H1 (cell line): ENCODE results near the gene DDHD1. TPM values are rescaled to one million over a fixed set of nuclear protein-coding genes. Genes with fewer than 3 reads are reported as not detected.

Experiments used
- CTCF ChIA-PET: fragments of 300-600 bp; sonication (Branson Sonifier 250); formaldehyde crosslinking; loops from one replicate; lab custom pipeline; 2021; ENCODE audit not compliant: partially characterized antibody; lab: Charles Lee
- POLR2A ChIA-PET: fragments of 300-600 bp; sonication (Branson Sonifier 250); formaldehyde crosslinking; loops from one replicate; lab custom pipeline; 2021; ENCODE audit warnings: inconsistent platforms; ENCODE audit not compliant: partially characterized antibody; lab: Charles Lee
- DNase-seq, 2 experiments: peaks; one replicate each; pipeline versions ENCODE4 v3.0.0 to v3.0.0-alpha.2; 2010 to 2022; ENCODE audit warnings: low spot score in 2 of 2, low read depth in 1 of 2, mixed read lengths in 1 of 2
- FAIRE-seq: peaks from 2 replicates; lab custom pipeline; 2011; peaks lifted over from hg19 to GRCh38; lab: Jason Lieb, UNC
- H2AFZ ChIP-seq: 2 replicates; pipeline ENCODE4 v1.8.1; 2012; ENCODE audit warnings: low read length, inconsistent platforms
- H2AK5ac ChIP-seq: 2 replicates; pipeline ENCODE4 v1.6.1; 2013; ENCODE audit warnings: low read depth, low read length
- H2BK120ac ChIP-seq: replicated peaks from 2 replicates; pipeline ENCODE3; 2013; ENCODE audit warnings: low read depth, low read length, inconsistent platforms
- H2BK12ac ChIP-seq: 2 replicates; pipeline ENCODE4 v1.6.1; 2013; ENCODE audit warnings: low read depth, low read length
- H2BK15ac ChIP-seq: 2 replicates; pipeline ENCODE4 v1.6.1; 2013; ENCODE audit warnings: low read length
- H2BK20ac ChIP-seq: 2 replicates; pipeline ENCODE4 v1.6.1; 2013; ENCODE audit warnings: low read length
- H2BK5ac ChIP-seq: 2 replicates; pipeline ENCODE4 v1.6.1; 2013; ENCODE audit warnings: low read depth, low read length
- H3K14ac ChIP-seq: 2 replicates; pipeline ENCODE4 v1.6.1; 2013; ENCODE audit warnings: inconsistent platforms; ENCODE audit not compliant: insufficient read length
- H3K18ac ChIP-seq: 2 replicates; pipeline ENCODE4 v1.6.1; 2013; ENCODE audit warnings: low read length; ENCODE audit errors: extremely low read depth
- H3K23ac ChIP-seq: 2 replicates; pipeline ENCODE4 v1.6.1; 2013; ENCODE audit warnings: inconsistent platforms; ENCODE audit not compliant: insufficient read length
- H3K23me2 ChIP-seq: 2 replicates; pipeline ENCODE4 v1.6.1; 2013; ENCODE audit warnings: low read depth, low read length
- H3K27ac ChIP-seq: 2 replicates; pipeline ENCODE4 v1.6.1; 2011; ENCODE audit warnings: low read depth, low read length, inconsistent platforms
- H3K27me3 ChIP-seq, 4 experiments: replicated peaks in 1 of 4; 1 replicate in 1 of 4; 2 replicates in 3 of 4; pipeline versions ENCODE4 v1.6.1 to v1.8.1; 2011 to 2013; ENCODE audit warnings: low read length in 3 of 4, mild to moderate bottlenecking in 3 of 4, inconsistent platforms in 2 of 4, mixed read lengths in 2 of 4, moderate library complexity in 1 of 4; ENCODE audit not compliant: control insufficient read depth in 3 of 4, insufficient read depth in 3 of 4; ENCODE audit errors: extremely low read depth in 1 of 4
- H3K36me3 ChIP-seq, 4 experiments: 2 replicates each; pipeline versions ENCODE4 v1.6.1 to v1.8.1; 2011 to 2013; ENCODE audit warnings: mild to moderate bottlenecking in 4 of 4, low read length in 3 of 4, moderate library complexity in 2 of 4, control low read depth in 1 of 4, inconsistent platforms in 1 of 4; ENCODE audit not compliant: insufficient read depth in 4 of 4, control insufficient read depth in 2 of 4
- H3K4ac ChIP-seq: replicated peaks from 2 replicates; pipeline ENCODE3; 2013; ENCODE audit warnings: low read length, low read depth, mixed read lengths, inconsistent platforms; ENCODE audit not compliant: insufficient read length
- H3K4me1 ChIP-seq, 4 experiments: replicated peaks in 1 of 4; 1 replicate in 1 of 4; 2 replicates in 3 of 4; pipeline versions ENCODE4 v1.6.1 to v1.8.1; 2011 to 2013; ENCODE audit warnings: low read length in 3 of 4, inconsistent platforms in 2 of 4, mixed read lengths in 1 of 4; ENCODE audit not compliant: insufficient read depth in 4 of 4, control insufficient read depth in 3 of 4
- H3K4me2 ChIP-seq, 2 experiments: 2 replicates each; pipeline versions ENCODE4 v1.6.1 to v1.8.1; 2011 to 2013; ENCODE audit warnings: low read depth in 2 of 2, low read length in 2 of 2, control low read depth in 1 of 2, inconsistent platforms in 1 of 2, mild to moderate bottlenecking in 1 of 2; ENCODE audit not compliant: insufficient read depth in 1 of 2
- H3K4me3 ChIP-seq, 4 experiments: fragments of 200-600, 300-600 bp in 1 of 4; sonication (generic), shearing (Covaris generic), sonication (Bioruptor Twin) in 1 of 4; 2 replicates each; pipeline versions ENCODE4 v1.5.1 to v1.8.1; 2011 to 2016; ENCODE audit warnings: low read length in 4 of 4, low read depth in 3 of 4, control low read depth in 2 of 4, inconsistent platforms in 2 of 4, mild to moderate bottlenecking in 2 of 4, mixed read lengths in 1 of 4, moderate library complexity in 1 of 4; ENCODE audit not compliant: insufficient read depth in 2 of 4; ENCODE audit errors: extremely low read depth in 1 of 4
- H3K56ac ChIP-seq: replicated peaks from 2 replicates; pipeline ENCODE3; 2013; ENCODE audit warnings: low read depth, mild to moderate bottlenecking, mixed read lengths, low read length, inconsistent platforms; ENCODE audit not compliant: insufficient read length
- H3K79me1 ChIP-seq: 2 replicates; pipeline ENCODE4 v1.6.1; 2013; ENCODE audit warnings: low read depth, low read length, control low read depth
- H3K79me2 ChIP-seq, 2 experiments: 2 replicates each; pipeline versions ENCODE4 v1.6.1 to v1.8.1; 2012 to 2013; ENCODE audit warnings: low read length in 2 of 2, mild to moderate bottlenecking in 2 of 2, inconsistent platforms in 1 of 2; ENCODE audit not compliant: insufficient read depth in 2 of 2, control insufficient read depth in 1 of 2
- H3K9ac ChIP-seq, 4 experiments: replicated peaks in 1 of 4; 1 replicate in 1 of 4; 2 replicates in 3 of 4; pipeline versions ENCODE4 v1.6.1 to v1.8.1; 2011 to 2013; ENCODE audit warnings: low read depth in 3 of 4, low read length in 3 of 4, control low read depth in 2 of 4, mild to moderate bottlenecking in 2 of 4, moderate library complexity in 2 of 4, inconsistent platforms in 1 of 4; ENCODE audit errors: extremely low read depth in 1 of 4
- H3K9me3 ChIP-seq, 2 experiments: 2 replicates each; pipeline versions ENCODE4 v1.6.1 to v1.8.1; 2012 to 2013; ENCODE audit warnings: mild to moderate bottlenecking in 2 of 2, moderate library complexity in 2 of 2, control low read depth in 1 of 2, inconsistent platforms in 1 of 2, low read depth in 1 of 2, low read length in 1 of 2, mixed read lengths in 1 of 2; ENCODE audit not compliant: insufficient read depth in 2 of 2
- H4K20me1 ChIP-seq, 2 experiments: replicated peaks in 1 of 2; 2 replicates each; pipeline versions ENCODE3 to v1.8.1; 2011 to 2013; ENCODE audit warnings: inconsistent platforms in 2 of 2, low read length in 2 of 2, mild to moderate bottlenecking in 1 of 2; ENCODE audit not compliant: insufficient read depth in 2 of 2, control insufficient read depth in 1 of 2
- H4K5ac ChIP-seq: 2 replicates; pipeline ENCODE4 v1.6.1; 2013; ENCODE audit warnings: low read length, low read depth, mixed read lengths, inconsistent platforms; ENCODE audit not compliant: insufficient read length
- H4K8ac ChIP-seq: 2 replicates; pipeline ENCODE4 v1.8.0; 2013; ENCODE audit warnings: mild to moderate bottlenecking, moderate library complexity, low read length, inconsistent platforms; ENCODE audit not compliant: insufficient read depth; ENCODE audit errors: extremely low read depth
- H4K91ac ChIP-seq: replicated peaks from 2 replicates; pipeline ENCODE3; 2013; ENCODE audit warnings: low read length, mixed read lengths, inconsistent platforms; ENCODE audit not compliant: insufficient read length
- CTCF ChIP-seq, 3 experiments: IDR thresholded peaks; 1 replicate in 2 of 3; 2 replicates in 1 of 3; pipeline versions ENCODE4 v1.5.1 to v1.6.1; 2011; ENCODE audit warnings: low read length in 3 of 3, mild to moderate bottlenecking in 3 of 3, inconsistent platforms in 2 of 3, low read depth in 1 of 3, moderate library complexity in 1 of 3; ENCODE audit not compliant: insufficient read depth in 1 of 3; ENCODE audit errors: control extremely low read depth in 1 of 3
- KDM5A ChIP-seq: fragments of 200-600 bp; IDR thresholded peaks from 2 replicates; pipeline ENCODE4 v1.7.1; 2012; ENCODE audit warnings: mild to moderate bottlenecking, low read length, inconsistent platforms, mixed read lengths
- POLR2A ChIP-seq, 2 experiments: IDR thresholded peaks; 1 replicate in 1 of 2; 2 replicates in 1 of 2; pipeline ENCODE4 v1.6.1; 2011; ENCODE audit warnings: low read depth in 2 of 2, low read length in 2 of 2, mild to moderate bottlenecking in 2 of 2; ENCODE audit errors: control extremely low read depth in 1 of 2
- RAD21 ChIP-seq, 2 experiments: IDR thresholded peaks in 1 of 2; conservative IDR thresholded peaks in 1 of 2; 2 replicates each; pipeline ENCODE4 v1.6.1; 2011; ENCODE audit warnings: low read depth in 2 of 2, low read length in 2 of 2, improper control_type of control experiment in 1 of 2, inconsistent platforms in 1 of 2, mild to moderate bottlenecking in 1 of 2, moderate library complexity in 1 of 2
- SIN3A ChIP-seq, 2 experiments: IDR thresholded peaks in 1 of 2; conservative IDR thresholded peaks in 1 of 2; 2 replicates each; pipeline ENCODE4 v1.6.1; 2011 to 2012; ENCODE audit warnings: low read length in 2 of 2, improper control_type of control experiment in 1 of 2, low read depth in 1 of 2, mild to moderate bottlenecking in 1 of 2
- SP1 ChIP-seq: IDR thresholded peaks from 2 replicates; pipeline ENCODE4 v1.6.1; 2011; ENCODE audit warnings: low read depth, low read length
- TAF7 ChIP-seq: optimal IDR thresholded peaks from 2 replicates; pipeline ENCODE3; 2011; ENCODE audit warnings: low read depth, mild to moderate bottlenecking, inconsistent platforms, low read length, moderate library complexity, borderline replicate concordance
- WGBS, 2 experiments: shearing (Covaris generic) in 1 of 2; methylation state at CpG; one replicate each; pipeline versions ENCODE4 v1.1.6 to v1.1.7; 2013 to 2015; ENCODE audit warnings: low lambda C conversion rate in 2 of 2, mixed read lengths in 2 of 2, inconsistent platforms in 1 of 2, low coverage in 1 of 2, missing lambda C conversion rate in 1 of 2; ENCODE audit not compliant: insufficient replicate concordance in 2 of 2, insufficient coverage in 1 of 2, insufficient read length in 1 of 2; ENCODE audit errors: extremely low coverage in 1 of 2, missing lambda C conversion rate in 1 of 2; 5-methylcytosine and 5-hydroxymethylcytosine counted together
- polyA plus RNA-seq, 7 experiments: library from polyadenylated mRNA; depleted of rRNA in 3 of 7; stranded (reverse) in 5 of 7; unstranded in 2 of 7; fragments of >200 nt in 5 of 7; fragments of 200-250 nt in 2 of 7; gene quantifications; 1 replicate in 5 of 7; 2 replicates in 1 of 7; 4 replicates in 1 of 7; pipeline versions ENCODE4 v1.2.1 to v1.2.3, GENCODE V29; 2011 to 2013; ENCODE audit warnings: missing spikeins in 2 of 7, mixed read lengths in 2 of 7
- total RNA-seq: library from RNA; stranded (reverse); fragmentation: NEBNext Ultra II Directional; extraction: Animal tissue kit (Norgen Biotek cat#: 25700); gene quantifications from 2 replicates; pipeline ENCODE4 v1.2.1, GENCODE V29; 2021
- TF ChIP-seq, protein P1 (sequence below): IDR thresholded peaks from 2 replicates; pipeline ENCODE4 v1.6.1; 2011; ENCODE audit warnings: low read length, improper control_type of control experiment

Gene DDHD1
- total and polyA plus RNA-seq, 2 of the 8 experiments (the other 6 are each of a cell fraction or from before 2014, with no cell fraction given): 3.6 to 16.0 TPM

DNA sequence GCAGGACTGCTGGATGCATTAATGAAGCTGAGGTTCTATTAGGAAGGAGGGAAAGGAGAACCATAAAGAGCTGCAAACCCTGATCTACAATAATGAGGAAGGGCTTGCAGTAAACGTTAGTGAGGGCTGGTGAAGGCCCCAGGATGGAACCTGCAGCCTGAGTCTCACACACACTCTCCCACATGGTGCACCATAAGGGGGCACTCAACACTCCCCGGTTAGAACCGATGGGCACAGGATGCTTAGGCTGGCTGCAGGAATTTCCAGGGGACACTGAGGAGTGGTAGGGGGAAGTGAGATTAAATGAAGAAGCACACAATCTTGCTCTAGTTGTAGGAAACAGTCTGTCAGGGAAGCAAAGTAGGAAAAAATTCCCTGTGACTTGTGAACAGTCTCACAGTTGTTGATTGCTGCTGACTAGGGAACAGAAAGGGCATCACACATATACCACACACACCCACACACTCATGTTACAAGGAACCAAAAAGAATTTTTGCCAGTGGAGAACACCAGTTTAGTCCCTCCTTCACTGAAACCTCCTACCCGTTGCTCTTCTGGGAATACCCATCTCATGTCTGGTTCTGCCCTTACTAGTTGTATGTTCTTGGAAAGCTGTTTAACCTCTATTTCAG lies 146.1 kb downstream of the DDHD1 start:
- H2AFZ ChIP-seq: no peak overlapping the region
- TF ChIP-seq SP1 (no peak), CTCF (IDR thresholded peaks at IDR 0.05; ENCODE audit: control extremely low read depth in 1 of 3, insufficient read depth in 1 of 3, low read depth in 1 of 3, low read length in 3 of 3) (peak; percentile 20 to 39 (median 28); a peak in 3 of 4 replicates), RAD21 (IDR thresholded peaks at IDR 0.05 in 1 of 2, conservative IDR thresholded peaks at IDR 0.05 in 1 of 2; ENCODE audit: low read depth in 2 of 2, low read length in 2 of 2) (peak; percentile 29 to 59; a peak in 3 of 4 replicates), TAF7 (no peak), SIN3A (conservative IDR thresholded peaks at IDR 0.05 in 1 of 2, IDR thresholded peaks at IDR 0.05 in 1 of 2; ENCODE audit: low read depth in 1 of 2, low read length in 2 of 2) (no peak), KDM5A (no peak), POLR2A (IDR thresholded peaks at IDR 0.05; ENCODE audit: control extremely low read depth in 1 of 2, low read depth in 2 of 2, low read length in 2 of 2) (no peak)
- TF ChIP-seq, protein P1, sequence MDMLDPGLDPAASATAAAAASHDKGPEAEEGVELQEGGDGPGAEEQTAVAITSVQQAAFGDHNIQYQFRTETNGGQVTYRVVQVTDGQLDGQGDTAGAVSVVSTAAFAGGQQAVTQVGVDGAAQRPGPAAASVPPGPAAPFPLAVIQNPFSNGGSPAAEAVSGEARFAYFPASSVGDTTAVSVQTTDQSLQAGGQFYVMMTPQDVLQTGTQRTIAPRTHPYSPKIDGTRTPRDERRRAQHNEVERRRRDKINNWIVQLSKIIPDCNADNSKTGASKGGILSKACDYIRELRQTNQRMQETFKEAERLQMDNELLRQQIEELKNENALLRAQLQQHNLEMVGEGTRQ: no peak

More for the DNA sequence above, 146.1 kb downstream of the DDHD1 start:
- Histone ChIP-seq H2AK5ac (no peak overlapping the region), H3K27ac (no peak overlapping the region), H3K79me1 (no peaks in the 10 kb centered on the region), H3K14ac (no peak overlapping the region), H2BK20ac (no peak overlapping the region), H3K18ac (no peak overlapping the region), H3K9ac (no peak overlapping the region), H3K9me3 (no peaks in the 10 kb centered on the region), H2BK12ac (no peak overlapping the region), H4K8ac (no peak overlapping the region), H2BK120ac (no peak overlapping the region), H2BK5ac (no peak overlapping the region), H3K36me3 (no peaks in the 10 kb centered on the region), H3K4me3 (no peak overlapping the region), H3K4ac (no peak overlapping the region), H4K20me1 (no peaks in the 10 kb centered on the region), H4K91ac (no peak overlapping the region), H4K5ac (no peak overlapping the region), H3K23me2 (no peaks in the 10 kb centered on the region; the same call in 1 of the 2 replicates), H3K27me3 (no peaks in the 10 kb centered on the region), H3K79me2 (no peaks in the 10 kb centered on the region), H2BK15ac (no peak overlapping the region), H3K4me2 (no peak overlapping the region), H3K4me1 (peaks cover 0 to 5% (median 4%) of the 10 kb centered on the region in 4 experiments), H3K23ac (no peak overlapping the region), H3K56ac (no peak overlapping the region)
- WGBS, 2 experiments: 63% methylated on average over 4 of the region's 4 CpGs; no CpG with 5 or more reads in 1 of the 2 experiments
- ChIA-PET POLR2A (interaction anchor here (1.4 kb wide), 1 partner anchor 58 kb away, joined by 3 read pairs; no protein-coding TSS in a partner anchor), CTCF (interaction anchor here (0.6 to 0.8 kb wide), 5 partner anchors 31 to 382 kb away, joined by 3 read pairs; no protein-coding TSS in a partner anchor)
- DNase-seq: no peak
- FAIRE-seq: no peak
